AG20443 (cell line): Measurements from ENCODE around the gene HDLBP.
A peak's percentile ranks its signal among the peaks of the same experiment; 100 is the strongest.

ENCODE experiments used
- DNase-seq: peaks from one replicate; pipeline ENCODE4 v3.0.0; 2012; ENCODE audit warnings: low spot score, mixed read lengths

Gene HDLBP

GRCh38 chr2:241275910-241276309 is 39.6 kb downstream of the HDLBP start:
- no peak for DNase-seq

- DNase-seq = no peak
Measured at GRCh38 chr2:241275504-241275903, 40.0 kb downstream of the HDLBP start.

- no peak for DNase-seq
Measured at GRCh38 chr2:241274127-241274526, 41.3 kb downstream of the HDLBP start.

- no peak for DNase-seq
Measured at GRCh38 chr2:241273210-241274020, 42.1 kb downstream of the HDLBP start.

- DNase-seq = peak; percentile 92
Measured at GRCh38 chr2:241272303-241273209, 42.9 kb downstream of the HDLBP start.

- DNase-seq = peak; percentile 91
Measured at GRCh38 chr2:241271706-241272302, 43.7 kb downstream of the HDLBP start.

- peak; percentile 11 for DNase-seq
Measured at GRCh38 chr2:241270531-241270930, 44.9 kb downstream of the HDLBP start.

GRCh38 chr2:241269707-241270520 is 45.6 kb downstream of the HDLBP start:
- DNase-seq = peak; percentile 9

GRCh38 chr2:241268716-241269445 is 46.6 kb downstream of the HDLBP start:
- DNase-seq = peak; percentile 53

GRCh38 chr2:241268306-241268705 is 47.2 kb downstream of the HDLBP start:
- DNase-seq = no peak

- no peak for DNase-seq
Measured at GRCh38 chr2:241267249-241268067, 48.0 kb downstream of the HDLBP start.

- DNase-seq = no peak
Measured at GRCh38 chr2:241265506-241265905, 50.0 kb downstream of the HDLBP start.

GRCh38 chr2:241263061-241263460 is 52.4 kb downstream of the HDLBP start:
- DNase-seq = no peak

GRCh38 chr2:241261628-241262027 is 53.8 kb downstream of the HDLBP start:
- DNase-seq = no peak

- DNase-seq = no peak
Measured at GRCh38 chr2:241260911-241261310, 54.6 kb downstream of the HDLBP start.

GRCh38 chr2:241258505-241259280 is 56.8 kb downstream of the HDLBP start:
- DNase-seq = no peak

GRCh38 chr2:241257419-241258032 is 57.9 kb downstream of the HDLBP start:
- no peak for DNase-seq

- DNase-seq = no peak
Measured at GRCh38 chr2:241256168-241256545, 59.3 kb downstream of the HDLBP start.
